ENCODE measurements around the gene NINJ2.

DNA sequence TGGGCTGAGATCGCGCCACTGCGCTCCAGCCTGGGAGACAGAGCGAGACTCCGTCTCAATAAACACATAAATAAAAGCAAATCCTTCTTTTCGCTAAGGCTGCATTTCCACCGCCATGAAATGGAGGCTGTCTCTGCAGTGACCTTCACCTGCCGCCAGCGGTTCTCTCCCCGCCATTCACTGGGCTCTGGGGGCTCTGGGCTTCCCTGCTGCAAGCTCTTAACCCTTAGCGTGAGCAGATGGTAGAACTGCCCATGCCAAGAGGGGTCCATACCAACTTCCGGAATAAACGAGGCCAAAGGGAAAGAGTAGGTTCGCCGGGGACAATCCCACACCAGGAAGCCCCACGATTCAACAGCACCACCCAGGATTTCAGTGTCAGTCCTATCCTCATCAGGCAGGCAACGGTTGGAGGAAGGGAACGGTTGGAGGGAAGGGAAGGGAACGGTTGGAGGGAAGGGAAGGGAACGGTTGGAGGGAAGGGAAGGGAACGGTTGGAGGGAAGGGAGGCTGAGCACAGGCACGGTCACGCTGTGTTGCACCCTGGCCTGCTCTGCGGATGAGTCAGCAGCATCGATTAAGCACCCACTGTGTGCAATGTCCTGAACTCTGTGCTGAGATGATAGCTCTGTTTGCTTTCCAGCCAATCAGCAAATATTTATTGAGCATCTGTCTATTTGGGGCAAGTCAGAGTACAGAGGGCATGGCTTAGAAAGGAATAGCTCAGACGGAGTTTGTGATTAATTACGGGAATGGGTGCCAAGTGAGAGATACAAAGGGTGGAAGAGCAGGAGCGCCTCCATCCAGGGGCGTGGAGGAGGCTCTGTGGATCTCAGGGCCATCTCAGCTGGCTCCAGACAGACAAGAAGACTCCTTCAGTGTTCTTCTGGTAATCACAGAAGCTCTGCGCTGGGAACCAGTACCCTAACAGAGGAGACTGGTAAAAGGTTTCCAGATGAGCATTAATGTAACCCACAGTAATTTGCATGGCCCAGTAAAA is 77.9 kb downstream of the NINJ2 start:
- TF ChIP-seq REST (IDR thresholded peaks at IDR 0.05; ENCODE audit: borderline replicate concordance): no peak
- no peak for TF ChIP-seq EP300 (conservative IDR thresholded peaks at IDR 0.05; ENCODE audit: poor library complexity, severe bottlenecking)
- TF ChIP-seq CTCF (IDR thresholded peaks at IDR 0.05; ENCODE audit: poor library complexity, severe bottlenecking): no peak
